HG03342 (cell line): ENCODE measurements around the gene TBX1.
"Not testable (repeated sequence)": the region's sequence is repeated elsewhere in the genome, so short reads cannot be mapped to it uniquely, and the experiment has no call there.

Experiments used
- ATAC-seq: cut with Tn5 transposase; IDR thresholded peaks from one replicate; pipeline ENCODE4 v1.9.1; 2021; ENCODE audit warnings: mild to moderate bottlenecking, moderate library complexity; ENCODE audit not compliant: unreplicated experiment

The TBX1 gene

DNA sequence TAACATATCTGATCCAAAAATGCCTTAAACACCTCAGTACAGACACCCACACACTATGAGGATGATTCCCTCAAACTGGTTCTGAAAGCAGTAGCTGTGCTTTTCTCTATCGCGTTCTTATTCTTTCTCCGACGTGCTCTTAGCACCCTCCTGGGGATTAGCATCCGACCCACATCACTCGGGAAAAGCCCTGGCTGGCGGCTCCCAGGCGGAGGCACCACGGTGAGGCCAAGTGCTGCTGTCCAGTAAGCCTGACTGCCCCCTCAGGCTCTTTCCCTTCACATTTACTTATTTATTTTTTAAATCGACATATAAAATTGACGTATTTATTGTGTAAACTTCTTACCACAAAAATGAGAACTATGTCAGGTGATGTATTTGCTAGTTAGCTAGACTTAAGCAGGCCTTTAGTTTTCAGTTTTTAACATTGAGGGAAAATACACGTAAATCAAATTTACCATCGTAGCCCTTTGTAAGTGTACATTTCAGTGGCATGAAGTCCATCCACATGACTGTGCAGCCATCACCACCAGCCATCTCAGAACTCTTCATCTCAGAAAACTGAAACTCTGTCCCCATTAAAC lies 19.2 kb downstream of the TBX1 start:
- ATAC-seq = no peak

DNA sequence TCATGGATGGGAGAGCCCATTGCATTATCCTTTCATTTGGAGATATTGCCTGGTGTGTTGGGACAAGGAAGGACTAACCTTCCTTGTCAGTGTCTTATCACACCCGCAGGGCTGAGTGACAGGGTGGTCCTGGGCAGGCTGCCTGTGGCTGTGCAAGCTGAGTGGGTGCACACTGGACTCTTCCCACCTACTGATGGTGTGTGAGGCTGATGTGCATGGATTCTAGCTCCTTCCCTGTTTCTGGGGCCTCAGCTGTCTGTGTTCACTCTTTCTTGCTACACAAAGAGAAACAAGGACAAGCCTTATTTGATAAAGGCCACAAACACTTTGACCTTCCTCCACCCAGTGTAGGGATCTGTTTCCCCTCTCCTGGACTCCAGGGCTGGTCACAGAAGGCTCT lies 22.0 kb downstream of the TBX1 start:
- no peak for ATAC-seq

DNA sequence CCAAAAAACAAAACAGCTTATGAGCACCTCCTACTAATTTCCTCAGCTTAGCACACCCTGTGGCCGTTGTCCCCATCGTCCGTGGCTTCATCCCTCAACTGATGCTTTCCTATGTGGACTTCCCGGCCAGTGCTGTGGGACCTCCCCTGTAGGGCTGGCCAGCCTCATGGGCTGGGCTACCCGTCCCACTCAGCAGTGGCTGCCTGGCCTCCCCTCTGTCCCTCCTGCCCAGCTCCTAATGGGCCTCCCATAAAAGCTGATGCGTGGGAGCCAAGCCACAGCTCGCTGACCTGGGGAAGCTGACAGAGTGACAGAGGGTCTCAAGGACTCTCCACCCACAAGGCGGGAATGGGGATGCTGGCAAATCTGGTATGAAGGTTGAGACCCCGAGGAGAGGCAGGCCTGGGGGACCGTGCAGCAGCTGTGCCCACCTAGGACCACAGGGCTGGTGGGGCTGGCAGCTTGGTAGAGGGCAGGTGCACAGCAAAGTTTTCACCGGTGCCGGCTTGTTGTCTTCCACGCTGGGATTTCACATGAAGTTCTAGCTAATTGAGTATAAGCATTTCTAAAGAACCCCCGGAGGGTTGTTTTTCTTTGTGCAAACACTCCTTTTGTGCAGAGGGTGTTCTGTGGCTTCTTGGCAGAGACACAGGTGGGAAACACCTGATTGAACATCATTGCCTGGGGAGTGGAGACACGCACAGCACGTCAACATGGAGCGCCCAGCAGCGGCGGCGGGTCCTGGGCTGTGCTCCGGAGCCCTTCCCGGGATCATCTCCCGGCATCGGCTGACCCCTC lies 23.2 kb downstream of the TBX1 start:
- no peak for ATAC-seq

DNA sequence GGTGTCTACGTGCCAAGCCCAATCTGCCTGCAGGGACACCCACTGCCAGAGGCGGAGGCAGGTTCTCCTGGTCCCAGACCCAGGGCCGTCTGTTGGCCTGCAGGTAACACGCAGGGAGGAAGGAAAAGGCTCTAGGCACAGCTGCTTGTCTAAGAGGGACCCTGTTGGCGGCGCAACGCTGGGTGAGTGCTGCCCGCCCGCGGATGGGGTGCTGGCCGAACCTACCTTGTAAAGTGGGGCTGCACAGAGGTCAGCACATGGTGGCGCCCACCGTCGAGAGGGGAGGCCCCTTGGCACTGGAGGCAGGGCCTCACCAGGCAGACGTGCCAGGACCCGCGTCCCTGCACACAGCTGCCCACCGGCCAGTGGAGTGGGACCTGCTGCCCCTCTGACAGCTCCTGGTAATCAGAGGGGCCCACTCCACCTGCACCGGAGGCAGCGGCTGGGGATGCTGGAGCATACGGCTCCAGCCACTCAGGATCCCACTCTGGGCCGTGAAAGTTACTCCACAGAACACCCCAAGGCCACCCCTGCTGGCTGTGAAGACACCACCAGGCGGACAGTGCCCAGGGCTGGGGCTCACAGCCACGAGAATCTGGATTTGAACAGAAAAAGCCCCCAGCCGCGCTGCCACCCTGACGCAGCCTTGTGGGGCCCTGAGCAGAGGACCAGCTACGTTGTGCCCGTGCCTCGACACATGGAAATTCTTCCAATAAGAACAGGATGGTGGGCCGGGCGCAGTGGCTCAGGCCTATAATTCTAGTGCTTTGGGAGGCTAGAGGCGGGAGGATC lies 24.0 kb downstream of the TBX1 start:
- no peak for ATAC-seq

DNA sequence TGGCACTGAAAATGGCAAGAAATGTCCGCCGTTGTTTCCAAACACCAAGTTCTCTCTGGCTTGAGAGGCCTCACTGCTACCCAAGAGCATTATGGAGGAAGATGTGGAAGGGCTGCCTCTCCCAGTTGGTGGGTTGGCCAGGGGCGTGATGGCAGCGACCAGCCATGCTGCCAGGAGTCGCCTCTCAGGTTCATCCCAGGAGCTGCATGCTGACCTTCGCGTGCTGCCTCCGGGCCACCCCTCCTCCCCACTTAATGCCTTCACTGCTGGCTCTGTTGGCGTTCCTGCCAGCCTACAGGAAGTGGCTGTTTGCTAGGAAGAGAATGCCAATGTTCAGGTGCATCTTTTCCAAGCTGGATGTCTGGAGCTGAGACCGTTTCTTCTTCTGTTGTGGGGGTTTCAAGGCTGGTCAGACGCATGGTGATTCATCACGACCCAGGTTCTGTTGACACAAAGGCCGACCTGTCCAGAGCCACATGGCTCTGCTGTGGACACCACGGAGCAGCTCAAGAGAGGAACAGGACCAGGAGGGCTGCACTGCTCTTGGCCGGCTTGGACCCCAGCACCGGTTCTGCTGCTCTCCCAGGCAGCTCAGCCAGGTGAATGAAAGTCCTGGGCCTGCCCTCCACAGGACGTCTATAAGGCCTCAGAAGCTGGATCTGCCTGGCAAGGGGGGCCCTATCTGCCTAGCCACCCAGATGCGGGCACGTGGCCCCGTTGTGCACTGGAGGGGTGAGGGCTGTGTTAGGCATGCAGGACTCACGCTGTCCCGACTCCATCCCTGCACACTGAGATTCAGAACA lies 25.1 kb downstream of the TBX1 start:
- no peak for ATAC-seq

DNA sequence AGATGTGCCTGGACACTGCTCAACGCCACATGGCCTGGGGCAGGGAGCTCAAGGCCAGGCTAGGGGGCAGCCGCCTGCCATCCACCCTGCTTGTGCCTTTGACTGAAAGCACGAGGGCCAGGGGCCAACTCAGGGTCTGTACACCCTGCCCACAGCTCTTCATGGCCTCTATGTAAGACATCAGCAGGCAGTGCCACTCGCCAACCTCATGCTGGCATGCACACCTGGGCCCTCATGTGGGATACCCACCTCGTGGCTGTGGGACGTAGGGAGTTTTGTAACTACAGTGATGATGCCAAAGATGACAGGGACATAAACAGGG lies 25.6 kb downstream of the TBX1 start:
- ATAC-seq = no peak

DNA sequence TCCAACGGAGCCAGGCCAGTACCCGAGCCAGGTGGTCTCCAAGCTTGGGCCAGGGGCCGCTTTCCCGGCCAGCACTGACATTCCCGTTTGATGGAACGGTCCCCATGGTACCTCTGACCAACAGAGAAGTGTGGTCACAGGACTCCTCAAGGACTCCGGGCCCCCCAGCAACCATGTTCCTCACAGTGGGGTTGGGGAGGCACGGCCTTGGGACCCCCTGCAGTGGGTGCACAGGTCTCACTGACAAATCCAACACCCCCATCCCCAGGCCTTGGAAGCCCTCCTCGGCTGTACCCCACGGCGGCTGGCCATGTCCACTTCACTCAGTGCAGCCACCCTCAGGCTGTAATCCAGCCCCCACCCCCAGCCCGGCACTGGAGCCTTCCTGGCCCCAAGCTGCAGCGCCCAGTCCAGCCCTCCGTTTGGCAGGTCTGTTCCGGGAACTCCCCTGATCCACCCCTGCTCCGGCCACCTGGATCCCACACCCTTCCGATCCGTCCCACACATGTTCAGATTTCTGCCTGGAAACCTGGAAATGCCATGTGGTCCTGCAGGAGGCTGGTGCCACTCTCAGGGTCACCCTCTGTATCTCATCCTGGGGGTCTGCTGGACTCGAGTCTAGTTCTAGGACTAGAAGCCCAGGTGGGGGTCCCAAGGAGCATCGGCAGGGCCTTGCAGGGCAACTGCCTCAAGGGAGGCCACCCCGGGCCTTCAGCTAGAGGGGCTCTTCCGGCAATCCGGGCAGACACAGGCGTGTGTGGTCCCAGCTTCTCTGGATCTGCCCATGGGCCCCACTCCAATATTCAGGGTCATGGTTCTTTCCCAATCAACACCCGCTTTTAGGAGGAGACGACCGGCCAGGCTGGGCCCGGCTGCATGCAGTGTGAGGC lies 26.6 kb downstream of the TBX1 start:
- ATAC-seq = no peak

DNA sequence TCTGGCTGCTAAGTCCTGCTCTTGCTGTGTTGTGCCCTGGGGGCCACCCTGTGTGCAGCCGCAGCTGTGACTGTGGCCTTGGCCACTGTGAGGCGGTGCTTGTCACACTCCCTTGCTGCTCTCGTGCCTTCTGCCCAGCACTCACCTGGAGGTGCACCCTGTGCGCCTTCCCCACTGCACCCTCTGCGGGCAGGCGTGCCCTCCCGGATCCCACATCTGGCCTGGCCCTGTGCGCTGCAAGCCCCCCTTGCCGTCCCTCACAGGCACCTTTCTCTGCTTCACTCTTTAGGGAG lies 27.2 kb downstream of the TBX1 start:
- no peak for ATAC-seq

DNA sequence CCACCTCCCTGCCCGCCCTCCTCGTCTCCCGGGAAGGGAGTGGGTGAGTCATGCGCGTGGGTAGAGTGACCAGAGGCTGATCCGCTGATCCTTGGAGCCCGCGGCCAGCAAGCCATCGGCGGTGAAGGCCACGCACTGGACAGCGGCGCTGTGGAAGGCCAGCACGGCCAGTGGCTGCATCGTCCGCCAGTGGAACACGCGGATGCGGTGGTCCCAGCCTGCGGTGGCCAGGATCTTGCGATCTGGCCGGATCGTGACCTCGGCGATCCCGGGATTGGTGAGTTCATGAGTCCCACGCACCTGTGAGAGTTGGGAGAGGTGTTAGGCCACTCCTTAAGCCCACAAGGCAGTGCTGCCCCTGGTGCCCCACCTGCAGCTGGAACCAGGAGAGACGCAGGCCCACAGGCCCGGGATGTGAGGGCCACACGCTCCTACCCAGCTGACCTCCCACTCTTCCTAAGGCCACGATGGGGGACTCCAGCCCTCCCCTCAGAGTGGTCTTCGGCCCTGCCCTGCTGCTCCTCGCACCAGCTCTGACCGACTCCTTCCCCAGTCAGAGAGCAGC lies 28.2 kb downstream of the TBX1 start:
- ATAC-seq = no peak

DNA sequence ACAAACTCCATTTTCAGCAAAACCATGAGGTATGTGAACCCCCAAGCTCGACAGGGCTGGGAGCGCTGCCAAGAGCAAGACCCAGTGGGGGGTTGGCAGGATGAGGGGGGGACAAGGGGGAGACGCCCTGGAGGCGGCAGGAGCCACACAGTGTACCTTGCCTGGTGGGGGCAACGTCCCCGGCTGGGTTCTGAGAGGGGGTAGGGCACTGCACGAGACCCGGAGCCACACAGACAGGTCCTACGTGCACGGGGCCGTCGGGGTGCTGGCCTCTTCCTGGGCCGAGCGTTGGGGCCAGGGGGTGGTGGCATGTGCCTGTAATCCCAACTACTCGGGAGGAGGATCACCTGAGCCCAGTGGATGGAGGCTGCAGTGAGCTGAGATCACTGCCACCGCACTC lies 28.8 kb downstream of the TBX1 start:
- ATAC-seq = no peak

DNA sequence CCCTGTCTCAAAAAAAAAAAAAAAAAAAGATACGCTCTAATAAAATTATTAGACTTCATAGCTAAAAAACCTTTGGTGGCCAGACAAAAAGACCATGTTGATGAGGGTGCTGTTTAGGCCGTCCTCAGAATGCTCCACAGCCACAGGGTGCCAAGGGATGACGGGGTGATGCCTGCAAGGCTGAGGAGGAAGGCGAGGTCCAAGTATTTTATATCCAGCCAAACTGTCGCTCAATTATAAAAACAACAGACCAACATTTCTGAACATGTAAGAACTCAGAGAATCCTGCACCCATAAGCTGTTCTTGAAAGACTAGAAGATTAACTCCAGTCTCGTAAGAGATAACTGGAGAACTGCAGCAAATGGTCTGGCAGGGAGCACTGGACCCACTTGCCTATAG lies 29.2 kb downstream of the TBX1 start:
- no peak for ATAC-seq

DNA sequence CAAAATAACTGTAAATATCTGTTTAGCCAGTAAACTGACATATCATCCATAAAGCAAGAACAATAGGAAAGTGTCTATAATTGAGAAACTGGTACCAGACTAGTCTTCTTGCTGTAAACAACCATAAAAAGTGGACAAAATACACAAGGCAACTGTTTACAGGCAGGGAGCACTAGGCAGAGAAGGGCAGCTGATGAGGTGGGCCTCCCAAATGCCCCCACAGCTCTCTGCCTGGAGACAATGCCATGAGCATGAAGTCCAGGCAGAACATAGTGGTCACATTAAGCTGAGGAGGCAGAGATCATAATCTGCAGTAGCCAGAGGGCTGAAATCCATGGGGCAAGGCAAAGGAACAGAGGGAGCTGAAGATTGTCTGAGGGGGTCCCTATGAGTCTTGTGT lies 30.7 kb downstream of the TBX1 start:
- no peak for ATAC-seq

DNA sequence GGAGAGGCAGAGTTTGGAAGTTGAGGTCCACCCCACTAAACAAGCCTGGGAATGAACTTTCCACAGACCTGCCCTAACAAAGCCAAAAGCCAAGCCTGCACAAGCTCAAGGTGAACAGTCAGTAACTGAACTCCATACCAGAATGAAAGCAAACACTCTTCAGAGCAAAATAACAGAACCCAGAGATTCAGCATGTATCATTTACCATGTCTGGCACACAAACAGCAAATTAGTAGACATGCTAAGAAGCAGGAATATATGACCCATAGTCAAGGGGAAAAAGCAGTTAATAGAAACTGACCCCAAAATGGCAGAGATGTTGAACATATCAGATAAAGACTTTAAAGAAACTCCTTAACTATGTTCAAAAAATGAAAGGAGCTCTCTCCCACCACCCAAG lies 31.3 kb downstream of the TBX1 start:
- ATAC-seq = no peak

DNA sequence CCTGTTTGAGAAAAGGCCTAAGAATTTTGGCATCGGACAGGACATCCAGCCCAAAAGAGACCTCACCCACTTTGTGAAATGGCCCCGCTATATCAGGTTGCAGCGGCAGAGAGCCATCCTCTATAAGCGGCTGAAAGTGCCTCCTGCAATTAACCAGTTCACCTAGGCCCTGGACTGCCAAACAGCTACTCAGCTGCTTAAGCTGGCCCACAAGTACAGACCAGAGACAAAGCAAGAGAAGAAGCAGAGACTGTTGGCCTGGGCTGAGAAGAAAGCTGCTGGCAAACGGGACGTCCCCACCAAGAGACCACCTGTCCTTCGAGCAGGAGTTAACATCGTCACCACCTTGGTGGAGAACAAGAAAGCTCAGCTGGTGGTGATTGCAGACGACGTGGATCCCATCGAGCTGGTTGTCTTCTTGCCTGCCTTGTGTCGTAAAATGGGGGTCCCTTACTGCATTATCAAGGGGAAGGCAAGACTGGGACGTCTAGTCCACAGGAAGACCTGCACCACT lies 31.9 kb downstream of the TBX1 start:
- not testable (repeated sequence) for ATAC-seq

DNA sequence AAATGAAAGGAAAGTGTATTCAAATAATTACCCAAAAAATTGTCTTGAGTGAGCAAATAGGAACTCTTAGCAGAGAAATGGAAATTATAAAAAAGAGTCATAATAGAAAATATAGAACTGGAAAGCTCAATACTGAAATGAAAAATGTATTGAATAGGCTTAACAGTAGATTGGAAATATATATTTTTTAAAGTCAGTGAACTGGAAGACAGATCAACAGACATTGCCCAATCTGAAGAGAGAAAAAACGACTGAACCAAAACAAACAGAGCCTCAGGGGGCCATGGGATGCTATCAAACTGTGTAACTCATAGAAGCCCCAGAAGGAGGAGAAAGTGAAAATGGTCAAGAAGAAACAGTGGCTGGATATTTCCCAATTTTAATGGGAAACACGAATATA lies 32.6 kb downstream of the TBX1 start:
- no peak for ATAC-seq

DNA sequence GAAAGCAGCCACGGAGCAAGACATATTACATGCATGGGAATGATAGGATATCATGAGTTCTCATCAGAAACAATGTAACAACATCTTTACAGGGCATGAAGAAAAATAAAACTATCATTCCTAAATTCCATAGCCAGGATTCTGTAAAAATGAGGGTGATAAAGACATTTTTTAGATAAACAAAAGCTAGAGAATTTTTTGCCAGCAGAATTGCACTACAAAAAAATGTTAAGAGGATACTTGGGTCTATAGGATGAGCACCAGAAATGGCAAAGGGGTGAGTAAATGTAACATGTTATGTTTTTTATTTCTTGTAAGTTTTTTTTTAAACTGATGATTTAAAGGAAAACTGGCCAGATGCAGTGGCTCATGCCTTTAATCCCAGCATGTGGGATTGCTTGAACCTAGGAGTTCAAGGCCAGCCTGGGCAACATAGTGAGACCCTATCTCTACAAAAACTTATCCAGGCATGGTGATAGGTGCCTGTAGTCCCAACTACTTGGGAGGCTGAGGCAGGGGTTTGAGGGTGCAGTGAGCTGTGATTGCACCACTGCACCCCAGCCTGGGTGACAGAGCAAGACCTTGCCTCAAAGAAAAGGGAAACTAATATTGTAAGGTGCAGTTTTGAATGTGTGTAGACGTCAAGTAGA lies 33.2 kb downstream of the TBX1 start:
- no peak for ATAC-seq

DNA sequence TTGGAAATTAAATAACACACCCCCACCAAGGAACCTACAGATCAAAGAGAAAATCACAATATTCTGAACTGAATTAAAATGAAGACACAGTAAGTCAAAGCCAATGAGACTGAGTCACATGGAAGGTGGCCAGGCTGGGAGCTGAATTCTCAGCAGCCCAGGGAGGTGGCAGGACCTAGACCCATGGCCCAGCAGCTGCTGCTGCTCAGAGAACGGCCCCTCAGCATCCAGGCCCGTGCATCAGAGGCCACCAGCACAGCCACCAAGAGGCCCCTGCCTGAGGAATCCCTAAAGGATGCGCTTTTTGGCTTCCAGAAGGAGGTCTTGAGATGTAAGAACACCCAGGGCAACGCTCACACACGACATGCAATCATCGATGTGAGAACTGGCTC lies 35.0 kb downstream of the TBX1 start:
- ATAC-seq = no peak

DNA sequence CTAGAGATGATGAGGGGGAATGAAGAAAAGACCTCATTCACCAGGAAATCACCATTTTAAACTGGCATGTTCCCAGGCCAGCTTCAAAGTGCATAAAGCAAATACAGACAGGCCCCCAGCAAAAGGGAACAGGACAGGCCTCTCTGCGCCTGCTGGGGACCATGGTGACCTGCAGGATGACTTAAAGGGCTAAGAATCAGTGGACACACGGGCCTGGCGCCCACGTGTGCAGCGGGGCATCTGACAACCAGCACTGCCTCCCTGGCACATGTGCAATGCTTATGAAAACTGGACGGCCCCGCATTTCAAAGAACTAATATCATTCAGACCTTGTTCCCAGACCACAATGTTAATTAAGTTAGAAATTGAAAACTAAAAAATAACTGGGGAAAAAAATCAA lies 35.6 kb downstream of the TBX1 start:
- no peak for ATAC-seq
